VCaP (cell line): ENCODE data around the gene PRKAA1.

Experiments
- H3K27ac ChIP-seq: fragments of 450-650 bp; 2 replicates; pipeline ENCODE4 v1.5.1; 2017
- CTCF ChIP-seq: fragments of 450-650 bp; conservative IDR thresholded peaks from 2 replicates; pipeline ENCODE4 v1.5.1; 2017; ENCODE audit warnings: mild to moderate bottlenecking, moderate library complexity

PRKAA1 gene

DNA sequence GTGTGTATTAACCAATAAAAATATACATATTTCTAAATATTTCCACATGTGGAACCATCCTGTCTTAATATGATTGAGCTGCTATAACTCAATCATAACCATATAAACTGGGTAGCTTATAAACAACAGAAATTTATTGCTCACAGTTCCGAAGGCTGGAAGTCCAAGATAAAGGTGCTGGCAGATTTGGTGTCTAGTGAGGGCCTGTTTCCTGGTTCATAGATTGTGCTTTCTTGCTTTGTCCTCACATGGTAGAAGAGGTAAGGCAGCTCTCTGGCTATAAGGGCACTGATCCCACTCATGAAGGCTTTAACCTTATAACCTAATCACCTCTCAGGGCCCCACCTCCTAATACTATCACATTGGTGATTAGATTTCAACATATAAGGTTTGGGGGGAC, 14.0 kb upstream of the PRKAA1 start:
- no peak overlapping the region for H3K27ac ChIP-seq
- no peak for TF ChIP-seq CTCF

DNA sequence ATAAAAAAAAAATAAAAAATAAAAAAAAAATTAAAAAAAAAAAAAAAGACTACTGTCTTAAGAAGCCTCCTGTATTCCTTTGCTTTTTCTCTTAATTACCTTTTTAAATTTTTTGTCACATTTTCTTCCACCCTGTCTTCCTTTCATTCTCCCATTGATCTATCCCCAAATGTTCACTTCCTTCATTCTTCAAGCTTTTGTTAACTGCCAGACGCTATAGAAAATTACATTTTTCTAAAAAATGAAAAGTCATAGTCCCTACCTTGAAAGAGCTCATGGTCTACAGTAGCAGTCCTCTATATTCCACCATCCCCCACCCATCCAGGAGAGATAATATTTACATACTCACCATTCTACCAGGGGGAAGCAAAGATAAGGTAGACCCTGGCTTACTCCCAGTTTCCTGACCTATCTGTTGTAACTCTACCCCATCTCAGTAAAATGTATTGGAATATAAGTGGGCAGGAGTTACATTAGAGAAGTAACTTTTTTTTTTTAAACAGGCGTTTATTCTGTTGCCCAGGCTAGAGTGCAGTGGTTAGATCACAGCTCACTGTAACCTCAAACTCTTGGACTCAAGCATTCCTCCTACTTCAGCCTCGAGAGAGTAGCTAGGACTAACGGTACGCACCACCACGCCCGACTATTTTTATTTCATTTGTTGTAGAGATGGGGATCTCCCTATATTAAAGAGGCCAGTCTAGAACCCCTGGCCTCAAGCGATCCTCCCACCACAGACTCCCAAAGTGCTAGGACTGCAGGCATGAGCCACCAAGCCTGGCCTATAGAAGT, 3.8 kb upstream of the PRKAA1 start:
- TF ChIP-seq CTCF: no peak
- no peak overlapping the region for H3K27ac ChIP-seq

- TF ChIP-seq CTCF: no peak
- peak overlapping the region; percentile 97 for H3K27ac ChIP-seq
Observed at GRCh38 chr5:40799258-40799657, 1.1 kb upstream of the PRKAA1 start.

GRCh38 chr5:40798801-40799210, 632 bp upstream of the PRKAA1 start:
- peak overlapping the region; percentile 97 for H3K27ac ChIP-seq
- TF ChIP-seq CTCF: no peak

GRCh38 chr5:40797273-40798011, 732 bp downstream of the PRKAA1 start:
- peak overlapping the region; percentile 97 for H3K27ac ChIP-seq

DNA sequence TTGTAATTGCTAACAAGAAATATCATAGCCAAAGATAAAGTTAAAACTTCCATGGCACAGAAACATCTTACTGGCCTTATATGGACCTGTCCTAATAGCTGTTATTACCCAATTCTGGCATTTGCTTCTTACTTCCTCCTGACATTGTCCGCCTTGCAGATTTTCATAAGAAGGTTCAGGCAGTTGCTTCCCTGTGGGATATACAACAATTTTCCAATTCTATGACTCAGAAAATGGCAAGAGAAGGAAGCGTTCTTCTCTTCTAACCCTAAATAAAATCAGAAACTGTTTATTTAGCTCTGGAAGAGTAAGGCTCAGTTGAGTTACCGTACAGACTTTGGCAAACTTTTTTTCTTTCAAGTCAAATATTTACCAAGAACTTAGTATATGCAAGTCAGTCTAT, 1.7 kb downstream of the PRKAA1 start:
- TF ChIP-seq CTCF: no peak
- H3K27ac ChIP-seq: peak overlapping the region; percentile 97

More at GRCh38 chr5:40797273-40798011, 732 bp downstream of the PRKAA1 start:
- TF ChIP-seq CTCF: no peak

DNA sequence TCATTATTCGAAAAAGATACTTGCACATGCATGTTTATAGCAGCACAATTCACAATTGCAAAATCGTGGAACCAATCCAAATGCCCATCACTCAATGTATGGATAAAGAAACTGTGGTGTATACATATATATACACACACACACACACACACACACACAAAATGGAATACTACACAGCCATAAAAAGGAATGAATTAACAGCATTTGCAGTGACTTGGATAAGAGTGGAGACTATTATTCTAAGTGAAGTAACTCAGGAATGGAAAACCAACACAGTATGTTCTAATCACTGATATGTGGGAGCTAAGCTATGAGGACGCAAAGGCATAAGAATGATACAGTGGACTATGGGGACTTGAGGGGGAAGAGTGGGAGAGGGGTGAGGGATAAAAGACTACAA, 3.3 kb downstream of the PRKAA1 start:
- peak overlapping the region; percentile 97 for H3K27ac ChIP-seq

DNA sequence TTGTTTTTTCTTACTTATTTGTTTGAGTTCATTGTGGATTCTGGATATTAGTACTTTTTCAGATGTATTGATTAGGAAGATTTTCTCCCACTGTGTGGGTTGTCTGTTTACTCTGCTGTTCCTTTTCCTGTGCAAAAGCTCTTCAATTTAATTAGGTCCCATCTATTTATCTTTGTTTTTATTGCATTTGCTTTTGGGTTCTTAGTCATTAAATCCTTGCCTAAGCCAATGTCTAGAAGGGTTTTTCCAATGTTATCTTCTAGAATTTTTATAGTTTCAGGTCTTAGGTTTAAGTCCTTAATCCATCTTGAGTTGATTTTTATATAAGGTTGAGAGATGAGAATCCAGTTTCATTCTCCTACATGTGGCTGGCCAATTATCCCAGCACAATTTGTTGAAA, 3.8 kb downstream of the PRKAA1 start:
- peak overlapping the region; percentile 97 for H3K27ac ChIP-seq

GRCh38 chr5:40792691-40793090, 5.5 kb downstream of the PRKAA1 start:
- H3K27ac ChIP-seq: peak overlapping the region; percentile 97
